Mesendoderm (in vitro differentiated cells): ENCODE data around the gene NME7.

Experiments
- DNase-seq: peaks from one replicate; pipeline ENCODE4 v3.0.0; 2013
- H2AK5ac ChIP-seq: 2 replicates; pipeline ENCODE4 v1.6.1; 2013; ENCODE audit warnings: low read length, inconsistent platforms
- H2BK120ac ChIP-seq: 2 replicates; pipeline ENCODE4 v1.6.1; 2013; ENCODE audit warnings: low read depth, mild to moderate bottlenecking, low read length, moderate library complexity, mixed read lengths
- H2BK15ac ChIP-seq: replicated peaks from 2 replicates; pipeline ENCODE4 v1.6.1; 2013; ENCODE audit warnings: low read depth, mild to moderate bottlenecking, moderate library complexity
- H2BK5ac ChIP-seq: 2 replicates; pipeline ENCODE4 v1.6.1; 2013; ENCODE audit warnings: low read length, inconsistent platforms
- H3K18ac ChIP-seq: 2 replicates; pipeline ENCODE4 v1.6.1; 2013; ENCODE audit warnings: mild to moderate bottlenecking, low read length, mixed read lengths
- H3K23ac ChIP-seq: one replicate; pipeline ENCODE4 v1.6.1; 2013; ENCODE audit warnings: low read length
- H3K27ac ChIP-seq: 2 replicates; pipeline ENCODE4 v1.5.1; 2013; ENCODE audit warnings: low read depth, mild to moderate bottlenecking, inconsistent platforms, low read length, moderate library complexity
- H3K27me3 ChIP-seq: 2 replicates; pipeline ENCODE4 v1.6.1; 2013; ENCODE audit warnings: low read length, control low read depth, mild to moderate bottlenecking, inconsistent platforms; ENCODE audit not compliant: insufficient read depth, poor library complexity
- H3K36me3 ChIP-seq: 2 replicates; pipeline ENCODE4 v1.6.1; 2013; ENCODE audit warnings: low read length, inconsistent platforms; ENCODE audit not compliant: control insufficient read depth, insufficient read depth
- H3K4ac ChIP-seq: one replicate; pipeline ENCODE4 v1.6.1; 2013; ENCODE audit warnings: low read depth, mild to moderate bottlenecking, low read length, moderate library complexity
- H3K4me1 ChIP-seq: 2 replicates; pipeline ENCODE4 v1.6.1; 2013; ENCODE audit warnings: low read depth, low read length, inconsistent platforms; ENCODE audit not compliant: control insufficient read depth
- H3K4me2 ChIP-seq: 2 replicates; pipeline ENCODE4 v1.6.1; 2013; ENCODE audit warnings: low read length
- H3K4me3 ChIP-seq: 2 replicates; pipeline ENCODE4 v1.5.1; 2013; ENCODE audit warnings: mild to moderate bottlenecking, low read length
- H3K56ac ChIP-seq: one replicate; pipeline ENCODE4 v1.6.1; 2013; ENCODE audit warnings: low read length
- H3K79me1 ChIP-seq: 2 replicates; pipeline ENCODE4 v1.6.1; 2013; ENCODE audit warnings: low read length, inconsistent platforms
- H3K79me2 ChIP-seq: 2 replicates; pipeline ENCODE4 v1.6.1; 2013; ENCODE audit warnings: mild to moderate bottlenecking, low read length; ENCODE audit not compliant: control insufficient read depth, insufficient read depth
- H3K9ac ChIP-seq: 2 replicates; pipeline ENCODE4 v1.6.1; 2013; ENCODE audit warnings: low read length, inconsistent platforms
- H4K5ac ChIP-seq: one replicate; pipeline ENCODE4 v1.6.1; 2013; ENCODE audit warnings: low read length
- H4K8ac ChIP-seq: one replicate; pipeline ENCODE4 v1.6.1; 2013; ENCODE audit warnings: low read depth, mild to moderate bottlenecking, control low read depth, low read length, moderate library complexity
- WGBS: extraction: QIAGEN DNeasy Blood & Tissue Kit; methylation state at CpG from one replicate; pipeline ENCODE4 v1.1.7; 2013; ENCODE audit warnings: low lambda C conversion rate, missing lambda C conversion rate; ENCODE audit not compliant: insufficient coverage; ENCODE audit errors: extremely low coverage; 5-methylcytosine and 5-hydroxymethylcytosine counted together

NME7 gene

GRCh38 chr1:169368406-169368769 lies 791 bp upstream of the NME7 start:
- Histone ChIP-seq H3K4ac (no peak overlapping the region), H3K23ac (no peak overlapping the region), H4K5ac (no peak overlapping the region), H3K4me1 (no peaks in the 10 kb centered on the region), H3K9ac (peak overlapping the region; percentile 84), H3K4me3 (peak overlapping the region; percentile 90), H3K79me2 (peaks cover 2% of the 10 kb centered on the region), H3K27me3 (no peaks in the 10 kb centered on the region), H2AK5ac (no peak overlapping the region), H3K4me2 (peak overlapping the region; percentile 47), H3K79me1 (peaks cover 4% of the 10 kb centered on the region), H3K36me3 (no peaks in the 10 kb centered on the region), H2BK15ac (no peak overlapping the region), H3K56ac (peak overlapping the region; percentile 91), H4K8ac (no peak overlapping the region), H2BK120ac (no peak overlapping the region), H3K27ac (peak overlapping the region; percentile 82), H3K18ac (no peak overlapping the region), H2BK5ac (no peak overlapping the region)
- no peak for DNase-seq
- no CpG with 5 or more reads among the region's 16 CpGs for WGBS

GRCh38 chr1:169367096-169367685 lies 406 bp downstream of the NME7 start:
- Histone ChIP-seq H3K9ac (peak overlapping the region; percentile 55), H3K27ac (no peak overlapping the region), H2BK15ac (no peak overlapping the region), H3K4ac (no peak overlapping the region), H4K5ac (no peak overlapping the region), H3K27me3 (no peaks in the 10 kb centered on the region), H3K18ac (no peak overlapping the region), H2BK120ac (no peak overlapping the region), H3K56ac (peak overlapping the region; percentile 56), H3K79me2 (peaks cover 2% of the 10 kb centered on the region), H3K4me2 (peak overlapping the region; percentile 61), H3K4me1 (no peaks in the 10 kb centered on the region), H3K23ac (no peak overlapping the region), H4K8ac (no peak overlapping the region), H3K4me3 (peak overlapping the region; percentile 78), H2BK5ac (no peak overlapping the region), H3K36me3 (no peaks in the 10 kb centered on the region), H2AK5ac (no peak overlapping the region), H3K79me1 (peaks cover 4% of the 10 kb centered on the region)
- no CpG with 5 or more reads among the region's 15 CpGs for WGBS
- DNase-seq: no peak

DNA sequence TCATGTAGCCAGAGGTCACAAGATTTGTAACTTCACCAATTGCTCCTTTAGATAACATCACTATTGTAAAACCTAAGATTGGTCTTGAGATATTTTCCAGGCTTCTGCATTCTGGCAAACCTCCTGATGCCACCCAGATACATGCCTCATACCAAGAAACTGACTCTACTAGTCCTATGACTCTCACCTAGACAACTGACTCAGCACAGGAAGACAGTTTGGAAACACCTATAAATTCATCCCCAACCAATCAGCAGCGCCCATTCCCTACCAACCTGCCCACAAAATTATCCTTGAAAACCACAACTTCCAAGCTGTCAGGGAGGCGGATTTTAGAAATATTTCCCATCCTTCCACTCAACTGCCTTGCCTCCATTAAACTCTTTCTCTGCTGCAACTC lies 2.6 kb downstream of the NME7 start:
- H3K23ac ChIP-seq: no peak overlapping the region
- no peak overlapping the region for H3K27ac ChIP-seq
- no peak overlapping the region for H3K4ac ChIP-seq
- H3K4me3 ChIP-seq: peak overlapping the region; percentile 6
- H3K4me2 ChIP-seq: no peak overlapping the region
- no peak overlapping the region for H4K8ac ChIP-seq
- no peak overlapping the region for H3K9ac ChIP-seq
- no peak overlapping the region for H2BK5ac ChIP-seq
- no peak overlapping the region for H2BK15ac ChIP-seq
- H3K27me3 ChIP-seq: no peaks in the 10 kb centered on the region
- H3K56ac ChIP-seq: no peak overlapping the region
- no peak overlapping the region for H2AK5ac ChIP-seq
- no peaks in the 10 kb centered on the region for H3K36me3 ChIP-seq
- H3K4me1 ChIP-seq: no peaks in the 10 kb centered on the region
- H3K79me2 ChIP-seq: peaks cover 2% of the 10 kb centered on the region
- H2BK120ac ChIP-seq: no peak overlapping the region
- H4K5ac ChIP-seq: no peak overlapping the region
- H3K79me1 ChIP-seq: peaks cover 4% of the 10 kb centered on the region
- DNase-seq: no peak
- no CpG with 5 or more reads among the region's 2 CpGs for WGBS
- H3K18ac ChIP-seq: no peak overlapping the region

GRCh38 chr1:169363046-169363730 lies 4.4 kb downstream of the NME7 start:
- Histone ChIP-seq H3K27me3 (no peaks in the 10 kb centered on the region), H4K8ac (no peak overlapping the region), H3K79me2 (no peaks in the 10 kb centered on the region), H3K27ac (no peak overlapping the region), H2AK5ac (no peak overlapping the region), H3K79me1 (peaks cover 3% of the 10 kb centered on the region), H3K9ac (no peak overlapping the region), H3K4me1 (no peaks in the 10 kb centered on the region), H3K56ac (no peak overlapping the region), H3K23ac (no peak overlapping the region), H3K4ac (no peak overlapping the region), H3K4me3 (no peak overlapping the region), H2BK120ac (no peak overlapping the region), H3K36me3 (no peaks in the 10 kb centered on the region), H2BK5ac (no peak overlapping the region), H2BK15ac (no peak overlapping the region), H4K5ac (no peak overlapping the region), H3K18ac (no peak overlapping the region), H3K4me2 (no peak overlapping the region)
- no CpG with 5 or more reads among the region's 5 CpGs for WGBS
- DNase-seq: no peak

- Histone ChIP-seq H4K5ac (no peak overlapping the region), H3K4me1 (no peaks in the 10 kb centered on the region), H3K4me2 (no peak overlapping the region), H3K9ac (no peak overlapping the region), H3K27ac (no peak overlapping the region), H3K23ac (no peak overlapping the region), H2BK5ac (no peak overlapping the region), H2AK5ac (no peak overlapping the region), H3K4me3 (no peak overlapping the region), H3K56ac (no peak overlapping the region), H3K27me3 (no peaks in the 10 kb centered on the region), H3K36me3 (no peaks in the 10 kb centered on the region), H3K4ac (no peak overlapping the region), H2BK120ac (no peak overlapping the region), H3K79me2 (no peaks in the 10 kb centered on the region), H3K18ac (no peak overlapping the region), H3K79me1 (peaks cover 3% of the 10 kb centered on the region), H2BK15ac (no peak overlapping the region), H4K8ac (no peak overlapping the region)
- WGBS: no CpG with 5 or more reads among the region's 7 CpGs
- DNase-seq: no peak
Measured at GRCh38 chr1:169361281-169361680, 6.3 kb downstream of the NME7 start.

DNA sequence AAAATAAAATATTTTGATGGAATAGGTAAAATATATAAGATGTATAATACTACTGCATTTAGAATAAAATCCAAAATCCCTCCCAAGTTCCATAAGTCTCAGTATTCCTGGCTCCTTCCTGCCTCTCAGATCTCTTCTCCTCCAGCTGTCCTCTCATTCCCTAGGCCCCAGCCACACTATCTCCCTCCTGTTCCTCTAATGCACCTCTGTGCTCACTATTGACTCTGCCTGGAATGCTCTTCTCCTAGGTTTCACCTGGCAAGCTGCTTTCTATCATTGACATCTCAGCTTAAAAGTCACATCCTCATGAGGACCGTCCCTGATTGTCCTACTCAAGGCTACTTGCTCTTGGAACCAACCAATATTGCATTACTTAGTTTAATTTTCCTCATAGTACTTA lies 7.2 kb downstream of the NME7 start:
- no peak overlapping the region for H3K56ac ChIP-seq
- DNase-seq: peak; percentile 19
- no peaks in the 10 kb centered on the region for H3K27me3 ChIP-seq
- H3K4me1 ChIP-seq: no peaks in the 10 kb centered on the region
- H2BK15ac ChIP-seq: no peak overlapping the region
- H3K4me2 ChIP-seq: no peak overlapping the region
- H4K8ac ChIP-seq: no peak overlapping the region
- H2AK5ac ChIP-seq: no peak overlapping the region
- H3K79me1 ChIP-seq: peaks cover 3% of the 10 kb centered on the region
- H3K4ac ChIP-seq: no peak overlapping the region
- H2BK120ac ChIP-seq: no peak overlapping the region
- H3K79me2 ChIP-seq: no peaks in the 10 kb centered on the region
- H4K5ac ChIP-seq: no peak overlapping the region
- H3K23ac ChIP-seq: no peak overlapping the region
- no peak overlapping the region for H3K9ac ChIP-seq
- no peak overlapping the region for H3K4me3 ChIP-seq
- no peak overlapping the region for H3K27ac ChIP-seq
- H3K36me3 ChIP-seq: no peaks in the 10 kb centered on the region
- no peak overlapping the region for H2BK5ac ChIP-seq
- no peak overlapping the region for H3K18ac ChIP-seq
- WGBS: no CpG with 5 or more reads among the region's 1 CpG
